GM23248 (cell line): ENCODE measurements around the gene RPRD1B.

Source experiments
- EZH2 ChIP-seq: fragments of 200-600 bp; sonication (generic); IDR thresholded peaks from 2 replicates; pipeline ENCODE4 v1.6.1; 2018; ENCODE audit warnings: antibody characterized with exemption, mild to moderate bottlenecking; ENCODE audit not compliant: insufficient read depth, poor library complexity, severe bottlenecking
- EZH2phosphoT487 ChIP-seq: fragments of 200-600 bp; sonication (generic); IDR thresholded peaks from 2 replicates; pipeline ENCODE4 v1.6.1; 2018; ENCODE audit warnings: antibody characterized with exemption, moderate library complexity, mild to moderate bottlenecking, low read depth; ENCODE audit not compliant: insufficient read depth

GRCh38 chr20:38114353-38114791 is 80.8 kb downstream of the RPRD1B start:
- no peak for TF ChIP-seq EZH2phosphoT487
- TF ChIP-seq EZH2: no peak
